Astrocyte (in vitro differentiated cells and primary cell): ENCODE measurements around the gene RABL3.

Experiments used
- CTCF ChIP-seq: IDR thresholded peaks from 2 replicates; pipeline ENCODE4 v1.5.1; 2011; ENCODE audit warnings: low read depth, mild to moderate bottlenecking, inconsistent platforms, low read length, moderate library complexity; ENCODE audit not compliant: insufficient read depth
- EZH2 ChIP-seq: IDR thresholded peaks from 2 replicates; pipeline ENCODE4 v1.6.1; 2012; ENCODE audit warnings: mild to moderate bottlenecking, low read length, inconsistent platforms; ENCODE audit not compliant: insufficient read depth

- TF ChIP-seq CTCF, result no peak
- no peak for TF ChIP-seq EZH2
Measured at GRCh38 chr3:120741320-120741719, 996 bp downstream of the RABL3 start.
